HG03108 (cell line): Measurements from ENCODE around the gene FRMD1.

Source experiments
- ATAC-seq: cut with Tn5 transposase; IDR thresholded peaks from one replicate; pipeline ENCODE4 v1.9.1; 2021; ENCODE audit warnings: moderate library complexity; ENCODE audit not compliant: unreplicated experiment

FRMD1 gene

GRCh38 chr6:168044521-168045130 lies 34.4 kb downstream of the FRMD1 start:
- no peak for ATAC-seq

DNA sequence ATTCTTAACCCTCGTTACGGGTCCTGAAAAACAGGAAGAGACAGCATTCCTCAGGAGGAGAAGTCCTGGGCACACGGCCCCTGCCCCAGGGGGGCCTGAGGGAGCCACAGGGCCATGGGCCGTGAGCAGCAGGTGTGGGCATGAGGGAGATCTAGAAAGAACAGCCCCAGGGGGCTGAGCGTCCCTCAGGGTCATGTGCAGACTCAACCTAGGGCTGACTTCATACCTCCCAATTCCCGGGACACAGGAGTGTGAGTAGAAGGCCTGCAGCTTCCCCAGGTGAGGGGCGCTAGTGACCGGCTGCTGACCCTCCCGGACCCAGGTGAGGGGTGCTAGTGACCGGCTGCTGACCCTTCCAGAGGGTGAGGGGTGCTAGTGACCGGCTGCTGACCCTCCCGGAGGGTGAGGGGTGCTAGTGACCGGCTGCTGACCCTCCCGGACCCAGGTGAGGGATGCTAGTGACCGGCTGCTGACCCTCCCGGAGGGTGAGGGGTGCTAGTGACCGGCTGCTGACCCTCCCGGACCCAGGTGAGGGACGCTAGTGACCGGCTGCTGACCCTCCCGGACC lies 35.1 kb downstream of the FRMD1 start:
- no peak for ATAC-seq

DNA sequence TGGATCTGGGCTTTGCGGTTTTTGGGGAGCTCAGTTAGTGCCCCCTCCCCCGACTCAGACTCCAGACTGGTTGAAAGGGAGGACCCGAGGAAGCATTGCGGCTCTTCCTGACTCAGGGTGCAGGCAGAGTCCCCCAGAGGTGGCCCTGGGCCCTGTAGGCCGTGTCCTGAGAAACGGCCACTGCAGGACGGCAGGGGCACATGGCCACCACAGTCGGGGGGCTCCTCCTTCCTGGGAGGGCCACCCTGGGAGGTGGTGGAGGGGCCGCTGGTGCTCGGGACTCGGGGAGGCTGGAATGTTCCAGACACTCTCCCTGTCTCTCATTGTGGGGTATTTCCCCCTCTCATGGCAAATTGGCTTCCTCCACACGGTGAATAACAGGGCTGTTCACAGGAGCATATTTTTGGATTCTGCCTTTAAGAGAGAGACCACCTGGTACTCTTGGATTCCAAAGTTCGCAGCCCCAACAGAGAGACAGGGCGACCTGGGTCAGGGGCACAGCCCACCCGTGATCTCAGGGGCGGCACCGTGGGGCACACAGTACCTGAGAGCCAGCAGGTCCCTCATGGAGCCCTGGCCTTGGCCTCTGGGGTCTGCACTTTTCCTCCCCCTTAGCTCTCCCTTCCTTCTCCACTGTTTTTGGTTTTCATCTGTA lies 35.7 kb downstream of the FRMD1 start:
- ATAC-seq, result no peak

DNA sequence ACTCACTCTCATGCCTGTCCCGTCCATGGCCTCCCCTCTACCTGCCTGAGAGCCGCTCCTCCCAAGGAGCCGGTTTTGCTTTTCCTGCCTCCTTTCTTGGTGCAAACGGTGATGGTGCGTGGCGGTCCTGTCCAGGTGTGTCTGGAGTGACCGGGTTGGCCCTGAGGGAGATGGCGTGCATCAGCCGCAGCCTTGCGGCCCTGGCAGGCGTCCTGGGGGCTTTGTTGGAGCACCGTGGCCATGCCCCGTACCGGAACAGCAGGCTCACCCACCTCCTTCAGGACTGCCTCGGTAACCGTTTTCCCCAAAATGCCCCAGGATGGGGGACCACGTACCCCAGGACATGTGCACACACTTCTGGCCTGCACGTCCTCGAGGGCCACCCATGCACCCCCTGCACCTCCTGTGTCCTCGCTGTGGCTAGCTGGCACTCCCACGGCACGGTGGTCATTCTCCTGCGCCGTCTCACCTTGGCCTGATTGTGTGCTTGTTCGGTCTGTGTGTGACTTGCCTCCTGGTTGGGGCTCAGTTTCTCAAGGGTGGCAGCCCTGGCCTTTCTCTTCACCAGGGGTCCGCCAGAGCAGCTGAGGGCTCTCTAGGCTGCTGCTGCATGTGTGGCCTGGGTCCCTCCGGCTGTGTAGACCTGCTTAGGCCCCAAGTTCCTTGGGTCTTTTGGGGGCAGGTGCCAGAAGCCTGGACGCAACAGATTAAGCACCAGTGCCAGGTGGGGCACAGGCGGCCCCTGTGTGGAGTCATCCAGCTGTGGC lies 36.4 kb downstream of the FRMD1 start:
- ATAC-seq, result no peak

GRCh38 chr6:168041928-168042327 lies 37.1 kb downstream of the FRMD1 start:
- ATAC-seq, result no peak

DNA sequence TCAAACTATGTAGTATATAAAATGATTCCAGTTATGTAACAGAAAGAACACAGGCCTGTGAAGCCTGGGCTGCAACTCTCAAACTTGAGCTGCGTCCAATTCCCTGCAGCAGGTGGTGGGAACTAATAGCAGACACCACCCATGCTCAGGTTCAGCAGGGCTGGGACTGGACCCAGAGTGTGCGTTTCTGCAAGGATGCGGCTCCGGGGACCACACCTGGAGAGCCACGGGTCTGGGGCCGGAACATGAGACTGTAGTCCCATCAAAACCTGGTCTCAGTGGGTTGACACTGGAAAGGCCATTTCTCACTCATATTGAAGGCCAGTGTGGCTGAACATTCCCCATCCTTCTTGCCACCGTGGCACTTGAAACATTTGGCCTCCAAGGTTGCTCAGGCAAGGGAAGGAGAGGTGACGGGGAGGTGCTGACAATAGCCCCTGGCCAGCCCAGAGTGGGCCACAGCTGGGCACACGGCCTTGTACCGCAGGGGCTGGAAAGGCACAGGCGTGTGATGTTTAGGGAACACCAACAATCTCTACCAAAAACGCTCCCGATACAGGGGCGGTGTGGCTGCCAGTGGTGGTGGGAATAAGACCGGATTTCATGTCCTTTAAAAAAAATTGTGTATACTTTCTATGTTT lies 38.0 kb downstream of the FRMD1 start:
- no peak for ATAC-seq

DNA sequence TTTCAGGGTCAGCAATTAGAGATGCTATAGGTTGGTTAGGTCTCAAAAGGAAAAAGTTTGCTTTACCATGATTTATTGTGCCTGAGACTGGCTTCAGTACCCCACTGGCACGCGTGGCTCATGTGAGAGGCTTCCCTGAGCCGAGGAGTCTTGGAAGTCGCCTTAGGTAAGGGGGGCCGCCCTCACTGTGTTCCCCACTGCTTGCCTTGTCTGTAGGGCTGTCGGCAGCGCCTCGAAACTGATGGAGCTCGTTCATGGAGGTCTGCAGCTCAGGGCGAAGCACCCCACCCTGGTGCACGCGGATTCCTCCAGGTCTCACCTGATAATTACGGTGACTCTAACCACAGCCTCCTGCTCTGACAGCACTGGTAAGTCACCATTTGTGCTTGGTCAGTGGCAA lies 39.2 kb downstream of the FRMD1 start:
- ATAC-seq, result no peak

DNA sequence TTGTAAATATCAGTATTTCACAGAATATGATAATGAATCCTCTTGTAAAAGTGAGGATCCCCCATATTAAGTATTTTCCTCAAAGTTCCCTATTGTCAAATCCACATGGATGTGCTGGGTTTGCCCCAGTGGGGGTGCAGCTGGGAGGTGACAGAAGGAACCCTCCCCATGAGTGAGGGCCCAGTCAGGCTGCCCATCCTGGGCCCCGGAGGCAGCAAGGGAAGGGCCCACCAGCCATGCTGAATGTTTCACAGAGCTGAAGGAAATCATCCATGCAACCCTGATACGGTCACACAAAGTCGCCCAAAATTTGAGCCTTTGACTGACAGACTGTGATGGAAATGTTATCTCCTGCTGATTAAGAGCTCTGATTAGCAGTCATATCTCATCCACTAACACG lies 39.7 kb downstream of the FRMD1 start:
- ATAC-seq, result no peak

GRCh38 chr6:168038576-168039140 lies 40.4 kb downstream of the FRMD1 start:
- ATAC-seq, result no peak

- no peak for ATAC-seq
Observed at GRCh38 chr6:168037856-168038255, 41.2 kb downstream of the FRMD1 start.

- no peak for ATAC-seq
Observed at GRCh38 chr6:168037242-168037641, 41.8 kb downstream of the FRMD1 start.

GRCh38 chr6:168035661-168036545 lies 43.1 kb downstream of the FRMD1 start:
- no peak for ATAC-seq

GRCh38 chr6:168035098-168035660 lies 43.8 kb downstream of the FRMD1 start:
- ATAC-seq, result no peak

DNA sequence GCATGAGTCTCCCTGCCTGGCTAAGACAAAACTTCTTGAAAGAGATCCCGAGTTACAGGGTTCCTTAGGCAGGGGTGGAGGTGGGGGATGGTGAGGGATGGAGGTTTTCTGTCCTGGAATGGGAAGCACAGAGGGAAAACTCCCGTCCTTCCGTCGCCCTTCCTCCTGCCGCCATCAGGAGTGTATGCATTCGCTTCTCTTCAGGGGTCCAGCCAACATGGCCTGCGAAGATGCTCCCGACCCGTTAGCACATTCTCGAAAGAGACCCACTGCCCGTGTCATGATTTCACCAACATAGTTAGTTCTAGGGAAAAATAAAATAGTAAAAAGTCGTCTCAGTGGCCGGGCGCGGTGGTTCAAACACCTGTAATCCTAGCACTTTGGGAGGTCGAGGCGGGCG lies 44.5 kb downstream of the FRMD1 start:
- no peak for ATAC-seq

- ATAC-seq, result no peak
Observed at GRCh38 chr6:168033791-168034190, 45.2 kb downstream of the FRMD1 start.

- no peak for ATAC-seq
Observed at GRCh38 chr6:168032005-168032760, 46.8 kb downstream of the FRMD1 start.

DNA sequence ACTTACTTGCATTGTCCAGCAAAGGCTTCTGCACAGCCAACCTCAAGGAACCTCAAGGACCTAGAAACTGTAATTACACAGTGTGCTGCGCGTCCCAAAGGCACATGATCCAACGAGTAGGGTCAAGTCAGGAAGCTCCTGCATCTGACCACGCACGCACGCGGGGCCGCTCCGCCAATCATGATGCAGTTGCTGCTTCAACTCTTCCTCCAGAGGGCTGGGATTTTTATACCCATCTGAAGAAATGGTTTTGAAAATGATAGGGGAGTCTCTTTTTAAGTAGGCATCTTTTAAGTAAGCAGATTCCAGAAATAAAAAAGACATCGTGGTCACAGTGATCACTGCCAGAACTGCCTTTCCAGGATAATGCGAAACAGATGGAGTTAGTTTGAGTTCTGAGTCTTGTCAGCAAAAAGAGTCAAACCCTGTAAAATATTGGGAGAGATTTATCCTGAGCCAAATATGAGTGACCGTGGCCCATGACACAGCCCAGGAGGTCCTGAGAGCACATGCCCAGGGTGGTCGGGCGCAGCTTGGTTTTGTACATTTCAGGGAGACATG lies 47.5 kb downstream of the FRMD1 start:
- no peak for ATAC-seq

DNA sequence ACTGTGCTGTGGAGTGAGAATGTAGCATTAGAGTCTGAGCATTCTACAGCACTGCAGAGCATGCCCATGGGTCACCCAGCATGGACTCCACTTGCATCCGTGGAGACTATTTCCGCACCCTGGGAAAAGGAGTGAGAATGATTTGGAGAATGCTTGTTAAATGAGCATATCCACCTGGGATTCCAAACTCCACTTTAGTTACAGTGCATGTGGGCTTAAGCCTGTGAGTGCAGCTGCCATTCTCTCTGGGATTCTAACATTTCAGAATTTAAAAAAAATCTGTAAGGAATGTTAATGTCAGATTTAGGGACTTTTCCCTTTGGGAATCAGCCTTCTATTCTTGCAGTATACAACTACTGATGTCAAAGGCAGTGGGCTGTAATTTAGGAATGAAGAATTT lies 48.1 kb downstream of the FRMD1 start:
- ATAC-seq, result no peak
